ENCODE results near the gene CCND1. TPM values are rescaled to one million over a fixed set of nuclear protein-coding genes. Genes with fewer than 3 reads are reported as not detected.
A peak's percentile ranks its signal among the peaks of the same experiment; 100 is the strongest.

CCND1 gene
- total RNA-seq (2014; rRNA removed; shearing (Covaris generic)): 173 and 194 TPM in 2 replicates

GRCh38 chr11:69640995-69641581, at the start of gene CCND1:
CCND1 (plus strand) TSS chr11:69641156; CDS start chr11:69641314, 158 bp downstream.
- DNase-seq (ENCODE audit: low read depth): peak; percentile 94

DNA sequence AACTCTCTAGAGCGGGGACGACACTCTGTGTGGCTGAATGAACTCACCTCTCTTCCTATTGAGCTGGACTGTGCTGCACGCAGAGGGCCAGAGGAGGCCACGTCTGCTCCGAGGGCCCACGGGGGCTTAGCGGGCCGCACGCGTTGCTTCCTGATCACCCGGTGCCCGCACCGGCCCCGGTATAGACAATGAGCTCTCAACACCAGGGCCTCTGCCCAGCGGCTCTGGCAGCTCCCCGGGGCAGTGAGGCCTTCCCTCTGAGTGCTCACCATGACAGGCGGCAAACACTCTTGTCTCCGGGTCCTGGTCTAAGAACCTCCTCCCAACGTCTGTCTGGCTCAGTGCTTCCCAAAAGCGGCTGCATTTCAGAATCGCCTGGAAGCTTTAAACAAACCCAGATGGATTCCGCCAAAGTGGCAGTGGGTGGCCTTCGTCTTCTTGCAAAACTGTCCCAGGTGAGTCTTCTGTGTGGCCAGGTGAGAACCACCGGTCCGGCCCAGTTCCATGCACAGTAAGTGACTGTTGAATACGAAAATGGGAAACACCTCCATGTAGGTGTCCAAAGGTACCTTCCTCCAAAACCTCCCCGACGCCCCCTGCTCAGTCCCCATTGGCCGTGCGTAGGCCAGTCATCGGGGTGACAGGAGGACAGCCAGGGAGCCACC, 47.8 kb upstream of the CCND1 start:
- no peak for DNase-seq (ENCODE audit: low read depth)

DNA sequence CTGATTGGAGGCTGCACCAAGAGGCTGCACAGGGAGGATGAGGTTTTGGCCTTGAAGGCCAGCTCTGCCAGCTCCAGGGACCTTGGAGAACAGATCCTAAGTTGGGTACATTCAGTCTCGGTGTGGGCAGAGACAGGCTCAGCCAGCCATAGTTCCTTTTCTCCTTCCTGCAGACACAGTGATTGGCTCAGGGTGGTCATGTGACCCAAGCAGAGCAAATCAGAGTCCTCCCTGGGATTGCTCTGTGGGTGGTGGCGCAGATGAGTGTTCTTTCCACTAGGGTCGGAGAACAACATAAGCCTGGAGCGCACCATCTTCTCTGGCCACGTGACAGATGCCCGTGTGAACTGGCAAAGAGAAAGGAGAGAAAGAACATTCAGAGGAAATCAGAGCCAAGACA, 47.1 kb upstream of the CCND1 start:
- no peak for DNase-seq (ENCODE audit: low read depth)

DNA sequence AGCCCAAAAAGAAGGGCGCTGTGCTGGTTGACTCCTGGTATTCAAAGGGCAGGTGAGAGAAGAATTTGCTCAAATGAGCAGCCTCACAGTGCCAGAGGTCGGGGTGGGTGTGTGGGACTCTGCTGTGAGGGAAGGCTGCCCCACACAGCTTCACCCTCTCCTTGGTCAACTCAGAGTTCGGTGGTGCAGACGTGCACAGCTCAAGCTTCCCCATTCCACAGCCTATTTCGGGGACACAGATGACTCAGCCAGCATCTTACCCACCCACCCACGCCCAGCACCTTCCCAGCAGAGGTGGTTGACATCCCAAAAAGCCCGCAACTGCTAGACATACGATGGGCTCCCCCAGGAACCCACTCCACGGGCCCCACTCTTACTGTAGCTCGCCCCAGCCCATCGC, 46.5 kb upstream of the CCND1 start:
- DNase-seq (ENCODE audit: low read depth): no peak

DNA sequence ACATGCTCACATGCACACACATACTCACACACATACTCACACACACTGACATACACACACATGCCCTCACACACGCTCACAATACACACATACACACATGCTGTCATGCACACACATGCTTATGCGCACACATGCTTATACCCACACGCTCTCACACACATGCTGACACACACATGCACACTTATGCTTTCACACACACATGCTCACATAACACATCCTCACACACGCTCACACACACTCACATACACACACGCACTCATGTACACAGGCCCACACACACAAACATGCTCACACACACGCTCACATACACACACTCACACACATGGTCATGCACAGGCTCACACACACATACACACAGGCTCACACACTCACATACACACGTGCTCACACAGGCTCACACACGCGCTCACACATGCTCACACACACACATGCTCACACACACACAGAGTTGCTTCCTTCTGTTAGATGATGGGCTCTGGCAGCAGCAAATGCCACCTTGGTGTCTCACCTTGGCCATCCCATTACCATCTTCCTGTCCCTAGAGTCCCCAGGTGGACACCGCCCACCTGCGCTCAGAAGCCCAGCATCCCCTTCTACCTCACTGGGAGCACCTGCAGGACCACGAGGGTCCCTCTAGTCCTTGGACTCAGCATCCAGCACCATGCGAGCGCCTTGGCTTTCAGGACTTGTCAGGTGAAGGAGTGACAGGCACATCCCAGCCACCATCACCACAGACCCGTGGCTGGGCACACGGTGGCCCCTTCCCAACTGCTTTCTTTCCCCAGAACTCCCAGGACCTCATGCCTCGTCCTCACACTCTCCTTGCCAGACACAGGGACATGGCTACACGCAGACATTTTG, 44.9 kb upstream of the CCND1 start:
- DNase-seq (ENCODE audit: low read depth): no peak

GRCh38 chr11:69598147-69598546, 42.8 kb upstream of the CCND1 start:
- peak; percentile 58 for DNase-seq (ENCODE audit: low read depth)

DNA sequence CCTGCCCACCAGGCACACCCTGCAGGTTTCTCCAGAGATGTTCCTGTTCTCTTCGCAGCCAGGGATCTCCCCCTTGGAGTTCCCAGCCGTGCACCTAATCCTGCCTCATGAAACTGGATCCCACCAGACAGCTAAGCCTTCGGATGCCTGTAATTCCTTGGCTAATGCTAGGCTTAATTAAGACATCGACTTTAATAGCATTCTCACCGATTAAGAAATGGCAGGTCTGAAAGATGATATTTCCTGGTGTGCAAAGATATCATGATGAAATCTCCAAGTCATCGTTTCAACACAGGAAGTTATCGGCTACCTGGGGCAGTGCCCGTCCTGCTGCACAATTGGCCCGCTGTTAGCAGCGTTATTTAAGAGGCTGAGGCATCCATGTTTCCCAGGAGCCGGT, 41.5 kb upstream of the CCND1 start:
- no peak for DNase-seq (ENCODE audit: low read depth)

- no peak for DNase-seq (ENCODE audit: low read depth)
Measured at GRCh38 chr11:69600001-69600400, 41.0 kb upstream of the CCND1 start.

- no peak for DNase-seq (ENCODE audit: low read depth)
Measured at GRCh38 chr11:69601011-69601975, 39.7 kb upstream of the CCND1 start.

DNA sequence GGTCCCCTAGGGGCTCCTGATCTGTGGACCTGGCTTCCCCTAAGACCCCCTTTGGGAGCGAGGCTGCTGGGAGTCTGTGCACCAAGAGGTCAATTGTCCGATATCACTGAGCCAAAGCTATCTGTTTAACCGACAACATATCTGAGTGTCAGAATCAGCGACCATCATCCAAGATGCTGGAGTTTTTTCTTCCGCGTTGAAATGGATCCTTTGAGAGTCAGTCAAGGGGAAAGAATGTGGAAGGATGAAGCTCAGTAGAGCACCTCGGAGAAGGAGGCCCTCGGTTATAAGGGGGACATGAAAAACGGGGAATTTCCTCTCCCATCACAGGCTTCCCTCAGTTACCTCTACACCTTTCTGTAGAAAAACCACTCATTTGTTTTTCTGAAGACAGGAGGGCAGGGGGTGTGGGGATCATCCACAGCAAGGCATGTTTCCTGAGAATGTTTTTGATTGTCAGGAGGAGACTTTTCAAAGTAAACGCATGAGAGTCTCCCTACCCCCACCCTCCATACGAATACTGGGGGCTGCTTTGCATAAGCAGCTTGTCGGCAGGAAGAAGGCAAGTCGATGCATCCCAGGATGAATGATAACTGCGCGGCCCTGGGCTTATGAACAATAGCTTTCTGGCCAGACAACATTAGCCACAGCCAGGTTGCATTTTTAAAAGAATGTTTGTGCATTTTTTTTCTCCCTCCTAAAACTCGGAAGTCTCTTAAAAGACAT, 37.7 kb upstream of the CCND1 start:
- DNase-seq (ENCODE audit: low read depth): no peak

DNA sequence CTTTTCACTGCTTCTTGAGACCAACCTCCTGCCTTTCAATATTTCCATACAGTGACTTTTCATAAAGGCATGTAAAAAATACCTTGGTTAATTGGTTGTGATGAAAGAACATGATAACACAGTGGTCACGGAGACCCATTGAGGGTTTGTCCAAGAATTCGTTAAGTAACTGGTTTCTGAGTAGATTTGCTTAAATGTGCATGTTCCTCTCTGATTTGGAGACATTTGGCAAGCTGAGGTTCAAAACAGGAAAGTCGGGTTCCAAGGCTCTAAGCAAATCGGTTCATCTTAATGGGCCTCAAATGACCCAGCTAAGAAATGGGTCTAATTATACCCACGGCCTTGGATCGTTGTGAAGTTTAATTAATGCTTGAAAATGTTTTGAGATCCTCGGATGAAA, 36.9 kb upstream of the CCND1 start:
- no peak for DNase-seq (ENCODE audit: low read depth)

DNA sequence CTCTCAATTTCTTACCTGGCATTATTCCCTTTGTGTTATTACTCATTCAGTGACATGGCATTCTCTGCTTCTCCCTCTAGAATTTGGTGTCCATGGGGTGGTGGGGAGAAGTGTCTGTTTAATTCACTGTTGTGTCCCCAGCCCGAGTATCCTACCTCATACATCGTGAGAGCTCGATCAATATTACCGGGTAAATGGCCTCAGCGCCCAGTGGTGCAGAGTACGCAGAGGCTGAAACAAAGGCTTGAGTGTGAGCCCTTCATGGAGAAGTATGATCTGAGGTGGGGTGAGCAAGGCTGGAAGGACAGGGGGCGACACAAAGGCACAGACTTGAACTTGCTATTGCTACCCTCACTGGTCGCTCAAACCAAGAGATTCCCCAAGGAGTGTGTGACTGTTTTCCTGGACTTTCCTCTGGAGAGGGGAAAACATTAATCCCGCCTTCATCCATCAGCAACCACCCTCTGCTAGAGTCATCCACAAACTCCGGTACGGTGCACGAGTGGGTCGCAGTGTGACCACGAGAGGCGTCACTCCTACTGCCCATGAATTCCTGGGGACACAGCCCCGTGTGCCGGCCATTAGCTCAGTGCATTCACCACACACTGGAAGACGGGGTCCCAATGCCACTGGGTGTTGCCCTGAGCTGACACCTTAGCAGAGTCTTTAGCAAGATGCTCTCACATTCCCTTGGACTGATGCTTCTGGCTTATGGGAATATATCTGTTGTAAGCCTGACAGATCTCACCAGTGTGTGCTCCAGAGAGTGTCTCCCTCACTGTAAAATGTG, 35.0 kb upstream of the CCND1 start:
- DNase-seq (ENCODE audit: low read depth): no peak

- no peak for DNase-seq (ENCODE audit: low read depth)
Measured at GRCh38 chr11:69609351-69609750, 31.6 kb upstream of the CCND1 start.

- no peak for DNase-seq (ENCODE audit: low read depth)
Measured at GRCh38 chr11:69611548-69612526, 29.1 kb upstream of the CCND1 start.

- DNase-seq (ENCODE audit: low read depth): no peak
Measured at GRCh38 chr11:69613594-69613993, 27.4 kb upstream of the CCND1 start.

DNA sequence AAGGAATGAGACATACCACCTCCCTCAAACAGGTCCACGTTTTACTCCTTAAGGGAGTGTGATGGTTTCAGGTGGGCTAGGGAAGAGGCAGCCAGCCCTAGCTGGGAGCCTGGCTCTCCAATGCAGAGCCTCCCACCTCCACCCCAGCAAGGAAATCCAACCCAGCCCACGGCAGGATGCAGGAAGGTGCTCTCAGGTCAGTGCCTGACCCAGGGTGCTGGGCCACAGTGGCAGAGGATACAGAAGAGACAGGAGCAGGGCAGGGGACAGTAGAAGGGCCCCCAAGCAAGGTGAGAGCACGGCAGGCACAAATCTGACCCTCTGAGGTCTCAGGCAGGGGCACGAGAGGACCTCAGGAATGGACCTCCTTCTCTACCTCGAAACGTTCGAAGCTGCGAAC, 26.9 kb upstream of the CCND1 start:
- DNase-seq (ENCODE audit: low read depth): no peak

- no peak for DNase-seq (ENCODE audit: low read depth)
Measured at GRCh38 chr11:69615545-69616278, 25.2 kb upstream of the CCND1 start.

- DNase-seq (ENCODE audit: low read depth): no peak
Measured at GRCh38 chr11:69617220-69617619, 23.7 kb upstream of the CCND1 start.

All from RPMI7951 (cell line).